NCI-H128 (cell line): ENCODE results near the gene DEDD2.
A peak's percentile ranks its signal among the peaks of the same experiment; 100 is the strongest.

Source experiments
- DNase-seq: peaks from one replicate; lab custom pipeline; 2025; ENCODE audit not compliant: unreplicated experiment; lab: John Stamatoyannopoulos, UW

DEDD2 gene

GRCh38 chr19:42249149-42249750, 31.8 kb upstream of the DEDD2 start:
- no peak for DNase-seq

- DNase-seq: no peak
Measured at GRCh38 chr19:42248270-42249148, 31.0 kb upstream of the DEDD2 start.

GRCh38 chr19:42247640-42248199, 30.2 kb upstream of the DEDD2 start:
- no peak for DNase-seq

GRCh38 chr19:42246922-42247639, 29.6 kb upstream of the DEDD2 start:
- no peak for DNase-seq

- DNase-seq: no peak
Measured at GRCh38 chr19:42246143-42246921, 28.9 kb upstream of the DEDD2 start.

- DNase-seq: no peak
Measured at GRCh38 chr19:42245231-42245630, 27.8 kb upstream of the DEDD2 start.

- DNase-seq: peak; percentile 87
Measured at GRCh38 chr19:42244347-42245220, 27.1 kb upstream of the DEDD2 start.

- peak; percentile 100 for DNase-seq
Measured at GRCh38 chr19:42242512-42243409, 25.3 kb upstream of the DEDD2 start, which contains the start of gene GSK3A. TSS of gene GSK3A (minus strand) at chr19:42242602. CDS start at chr19:42242465, 137 bp downstream.

- no peak for DNase-seq
Measured at GRCh38 chr19:42242069-42242511, 24.6 kb upstream of the DEDD2 start.

GRCh38 chr19:42241279-42241678, 23.8 kb upstream of the DEDD2 start:
- DNase-seq: no peak

- no peak for DNase-seq
Measured at GRCh38 chr19:42239544-42240220, 22.2 kb upstream of the DEDD2 start.

- DNase-seq: no peak
Measured at GRCh38 chr19:42235181-42235580, 17.7 kb upstream of the DEDD2 start.

GRCh38 chr19:42234364-42234763, 16.9 kb upstream of the DEDD2 start:
- no peak for DNase-seq

- no peak for DNase-seq
Measured at GRCh38 chr19:42233678-42234292, 16.3 kb upstream of the DEDD2 start.

GRCh38 chr19:42233106-42233505, 15.6 kb upstream of the DEDD2 start:
- DNase-seq: no peak

GRCh38 chr19:42232435-42232834, 15.0 kb upstream of the DEDD2 start:
- no peak for DNase-seq

GRCh38 chr19:42230571-42230970, 13.1 kb upstream of the DEDD2 start:
- DNase-seq: no peak
